ENCODE measurements around the gene PALD1.

DNA sequence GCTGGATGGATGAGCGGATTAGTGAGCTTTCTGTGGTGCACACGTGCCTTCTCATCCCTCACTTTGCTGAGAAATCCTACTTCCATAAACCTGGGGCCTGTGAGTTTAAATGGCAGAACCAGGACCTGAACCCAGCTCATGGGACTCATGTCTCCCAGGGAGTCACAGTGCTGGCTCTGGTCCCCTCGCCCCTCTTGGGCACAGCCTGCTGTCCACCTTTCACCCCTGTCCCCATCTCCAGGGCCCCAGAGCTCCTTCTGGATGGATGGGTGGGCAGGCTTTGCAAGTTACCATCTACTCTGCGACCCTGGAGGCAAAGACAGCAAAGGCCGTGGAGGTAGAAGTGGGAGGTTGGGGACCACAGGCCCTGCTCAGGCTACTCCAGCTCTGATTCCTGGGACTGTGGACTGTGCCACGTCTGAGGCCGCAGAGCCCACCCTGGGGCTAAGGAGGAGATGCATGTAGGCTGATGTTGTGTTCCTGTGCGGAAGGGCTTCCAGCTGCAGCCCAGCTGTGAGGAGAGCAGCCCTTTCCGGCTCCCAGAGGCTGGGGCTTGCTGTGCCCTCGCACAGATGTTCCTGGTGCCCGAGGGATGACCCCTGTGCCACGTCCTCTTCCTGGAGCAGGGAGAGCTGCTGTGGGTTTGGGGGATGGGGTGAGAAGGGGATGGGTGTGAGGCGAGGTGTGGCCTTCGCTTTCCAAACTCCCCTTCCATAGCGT is 83.6 kb downstream of the PALD1 start:
- TF ChIP-seq POLR2A (IDR thresholded peaks at IDR 0.05; ENCODE audit: low read length) (no peak), GATA1 (IDR thresholded peaks at IDR 0.05; ENCODE audit: low read depth, low read length) (no peak)

All from erythroblast (primary cell).